ENCODE data around the gene CRYBB1.

DNA sequence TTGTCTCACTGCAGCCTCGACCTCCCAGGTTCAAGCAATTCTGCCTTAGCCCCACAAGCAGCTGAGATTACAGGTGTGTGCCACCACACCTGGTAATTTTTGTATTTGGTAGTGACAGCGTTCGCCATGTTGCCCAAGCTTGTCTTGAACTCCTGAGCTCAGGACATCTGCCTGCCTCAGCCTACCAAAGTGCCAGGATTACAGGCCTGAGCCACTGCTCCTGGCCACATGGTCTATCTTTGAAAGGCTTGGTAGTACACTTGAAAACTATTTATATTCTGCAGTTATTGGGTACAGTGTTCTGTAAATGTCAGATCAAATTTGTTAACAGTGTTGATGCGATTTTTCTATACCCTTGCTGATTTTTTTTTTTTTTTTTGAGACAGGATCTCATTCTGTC is 13.5 kb upstream of the CRYBB1 start:
- TF ChIP-seq POLR2A (IDR thresholded peaks at IDR 0.05; ENCODE audit: low read length) (no peak), GATA1 (IDR thresholded peaks at IDR 0.05; ENCODE audit: low read depth, low read length) (no peak)

Data from erythroblast (primary cell).